HG03280 (cell line): Measurements from ENCODE around the gene PAXX.

Source experiments
- ATAC-seq: cut with Tn5 transposase; IDR thresholded peaks from one replicate; pipeline ENCODE4 v1.9.1; 2021; ENCODE audit warnings: mild to moderate bottlenecking, moderate library complexity; ENCODE audit not compliant: unreplicated experiment

PAXX gene

DNA sequence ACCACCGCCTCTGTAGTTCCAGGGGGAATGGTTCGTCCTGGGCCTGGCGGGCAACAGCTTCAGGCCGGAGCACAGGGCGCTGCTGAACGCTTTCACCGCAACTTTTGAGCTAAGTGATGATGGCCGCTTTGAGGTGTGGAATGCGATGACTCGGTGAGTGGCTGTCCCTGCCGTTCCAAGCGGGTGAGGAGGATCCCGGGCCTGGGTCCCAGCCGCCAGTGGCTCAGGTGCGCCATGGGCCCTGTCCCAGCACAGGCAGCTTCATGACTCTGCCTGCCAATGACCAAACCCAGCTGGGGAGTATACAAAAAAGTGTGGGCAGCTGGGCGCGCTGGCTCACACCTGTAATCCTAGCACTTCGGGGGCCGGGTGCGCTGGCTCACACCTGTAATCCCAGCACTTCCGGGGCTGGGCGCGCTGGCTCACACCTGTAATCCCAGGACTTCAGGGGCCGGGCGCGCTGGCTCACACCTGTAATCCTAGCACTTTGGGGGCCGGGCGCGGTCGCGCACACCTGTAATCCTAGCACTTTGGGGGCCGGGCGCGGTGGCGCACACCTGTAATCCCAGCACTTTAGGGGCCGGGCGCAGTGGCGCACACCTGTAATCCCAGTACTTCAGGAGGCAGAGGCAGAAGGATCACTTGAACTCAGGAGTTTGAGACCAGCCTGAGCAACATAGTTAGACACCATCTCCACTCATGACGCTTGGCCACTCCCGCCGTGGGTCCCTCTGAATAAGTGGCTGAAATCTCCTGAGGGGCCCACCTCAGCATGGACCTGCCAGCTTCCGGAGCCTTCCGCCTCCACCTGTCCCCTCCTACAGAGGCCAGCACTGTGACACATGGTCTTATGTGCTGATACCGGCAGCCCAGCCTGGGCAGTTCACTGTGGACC is 39.1 kb upstream of the PAXX start:
- ATAC-seq = no peak

- ATAC-seq = no peak
Measured at GRCh38 chr9:136953771-136954269, 38.4 kb upstream of the PAXX start.

DNA sequence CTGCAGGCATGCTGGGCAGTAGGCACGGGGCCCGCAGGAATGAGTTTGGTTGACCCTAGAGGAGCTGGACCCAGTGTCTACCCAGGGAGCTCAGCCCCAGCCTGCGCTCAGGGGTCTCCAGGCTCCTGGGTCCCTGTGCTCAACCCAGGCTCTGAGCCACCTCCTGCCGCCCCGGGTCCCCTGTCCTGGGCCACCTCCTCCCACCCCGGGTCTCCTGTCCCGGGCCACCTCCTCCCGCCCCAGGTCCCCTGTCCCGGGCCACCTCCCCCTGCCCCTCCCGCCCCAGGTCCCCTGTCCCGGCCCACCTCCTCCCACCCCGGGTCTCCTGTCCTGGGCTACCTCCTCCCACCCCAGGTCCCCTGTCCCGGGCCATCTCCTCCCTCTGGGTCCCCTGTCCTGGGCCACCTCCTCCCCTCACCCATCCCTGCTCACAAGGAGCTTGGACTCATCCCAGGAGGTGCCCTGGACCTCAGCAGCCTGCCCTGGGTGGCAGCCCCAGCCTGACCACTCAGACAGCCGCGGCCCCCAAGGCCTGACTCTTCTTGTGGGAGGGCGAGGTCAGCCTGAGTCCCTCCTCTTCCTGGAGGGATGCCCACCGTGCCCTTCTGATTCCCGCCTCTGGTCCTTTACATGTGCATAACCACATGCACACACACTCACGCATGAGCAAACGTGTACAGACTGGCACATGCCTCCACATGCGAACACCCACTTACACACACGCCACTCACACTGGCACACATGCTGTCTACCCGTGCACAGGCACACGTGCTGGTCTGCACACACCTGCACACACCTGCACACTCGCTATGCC is 37.7 kb upstream of the PAXX start:
- no peak for ATAC-seq

DNA sequence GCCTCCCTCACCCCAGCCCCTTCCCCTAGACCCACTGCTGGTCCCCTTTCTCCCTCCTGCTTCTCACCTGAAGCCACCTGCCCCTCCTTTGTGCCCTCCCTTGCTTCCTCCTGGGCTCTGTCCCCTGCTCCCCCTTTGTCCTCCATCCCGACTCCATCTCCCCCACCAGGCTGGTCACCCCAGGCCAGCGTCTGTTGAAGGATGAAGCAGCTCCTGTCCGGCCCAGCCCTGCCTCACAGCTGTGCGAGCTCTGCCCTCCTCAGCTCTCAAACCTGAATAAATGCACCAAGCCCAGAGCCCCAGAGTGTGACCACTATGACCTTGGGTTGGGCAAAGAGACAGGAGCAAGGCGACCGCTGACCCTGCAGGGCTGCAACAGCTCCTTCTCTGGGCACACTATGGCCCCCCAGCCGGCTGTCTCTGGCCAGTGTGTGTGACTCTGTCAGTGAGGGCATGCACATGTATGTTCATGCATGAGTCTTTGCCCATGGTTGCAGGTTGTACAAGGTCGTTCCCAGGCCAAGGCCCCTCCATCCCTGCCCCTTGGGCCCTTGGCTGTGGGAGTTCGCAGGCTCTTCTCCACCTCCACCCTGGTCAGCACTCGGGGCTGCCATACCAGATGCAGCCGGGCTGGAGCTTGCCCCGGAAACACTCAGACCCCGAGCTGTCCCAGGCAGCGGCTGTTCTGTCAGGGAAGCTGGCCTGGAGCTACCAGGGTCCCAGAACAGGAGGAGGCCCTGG is 36.9 kb upstream of the PAXX start:
- no peak for ATAC-seq

GRCh38 chr9:136955943-136956335 is 36.3 kb upstream of the PAXX start:
- ATAC-seq = no peak

GRCh38 chr9:136956604-136957003 is 35.6 kb upstream of the PAXX start:
- no peak for ATAC-seq

GRCh38 chr9:136957461-136957860 is 34.8 kb upstream of the PAXX start:
- no peak for ATAC-seq

DNA sequence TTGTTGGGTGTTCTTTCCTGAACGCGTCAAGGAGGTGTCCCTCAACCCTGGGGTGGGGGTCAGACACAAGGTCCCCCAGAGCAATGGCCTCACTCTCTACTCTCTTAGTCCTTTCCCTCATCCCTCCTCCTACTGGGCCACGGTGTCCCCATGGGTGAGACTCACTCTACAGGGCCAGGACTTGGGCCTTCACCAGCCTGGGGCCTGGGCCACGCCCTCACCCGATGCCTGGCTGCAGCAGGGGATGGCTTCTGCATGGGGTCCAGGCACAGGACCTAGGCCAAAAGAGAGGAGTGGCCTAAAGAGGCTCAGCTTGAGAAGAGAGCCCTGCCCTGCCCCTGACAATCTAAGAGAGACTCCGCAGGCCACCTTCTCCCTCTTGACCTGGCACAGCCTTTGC is 34.3 kb upstream of the PAXX start:
- no peak for ATAC-seq

GRCh38 chr9:136958473-136958872 is 33.7 kb upstream of the PAXX start:
- ATAC-seq = no peak

- ATAC-seq = no peak
Measured at GRCh38 chr9:136958898-136959850, 33.0 kb upstream of the PAXX start.

GRCh38 chr9:136960212-136960937 is 31.8 kb upstream of the PAXX start:
- ATAC-seq = no peak

GRCh38 chr9:136960938-136961275 is 31.3 kb upstream of the PAXX start:
- ATAC-seq = no peak

GRCh38 chr9:136961279-136962065 is 30.8 kb upstream of the PAXX start:
- ATAC-seq = no peak

DNA sequence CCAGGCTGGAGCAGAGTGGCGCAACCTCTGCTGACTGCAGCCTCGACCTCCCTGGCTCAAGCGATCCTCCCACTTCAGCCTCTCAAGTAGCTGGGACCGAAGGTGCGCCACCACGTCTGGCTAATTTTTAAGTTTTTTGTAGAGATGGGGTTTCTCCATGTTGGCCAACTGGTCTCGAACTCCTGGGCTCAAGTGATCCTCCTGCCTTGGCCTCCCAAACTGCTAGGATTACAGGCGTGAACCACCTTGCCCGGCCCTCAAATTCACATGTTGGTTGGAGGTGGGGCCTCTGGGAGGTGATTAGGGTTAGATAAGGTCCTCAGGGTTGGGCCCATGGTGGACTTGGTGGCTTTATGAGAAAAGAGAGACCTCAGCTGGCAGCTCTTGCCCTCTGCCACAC is 30.1 kb upstream of the PAXX start:
- no peak for ATAC-seq

DNA sequence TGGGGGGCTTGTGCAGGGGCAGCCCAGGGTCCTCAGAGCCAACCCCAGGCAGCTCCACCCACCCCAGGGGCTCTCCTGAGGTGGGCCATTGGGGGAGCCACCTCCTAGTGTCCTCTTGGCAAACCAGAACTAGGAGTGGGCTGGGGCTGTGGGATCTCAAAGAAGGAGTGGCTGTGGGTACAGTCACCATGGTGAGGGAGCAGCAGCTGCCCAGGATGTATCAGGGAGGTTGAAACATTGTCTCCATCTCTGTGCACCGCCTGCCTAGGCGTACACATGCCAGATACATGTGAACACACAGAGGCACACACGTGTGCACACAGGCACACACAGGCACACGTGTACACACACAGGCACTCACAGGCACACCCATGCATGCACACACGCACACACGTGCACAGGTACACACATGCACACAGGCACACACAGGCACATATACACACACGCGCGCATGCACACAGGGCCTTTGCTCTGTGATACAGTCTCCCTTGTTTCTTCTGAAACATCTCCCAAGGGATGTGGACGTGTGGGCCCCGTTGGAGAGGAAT is 29.4 kb upstream of the PAXX start:
- no peak for ATAC-seq

- no peak for ATAC-seq
Measured at GRCh38 chr9:136963341-136963740, 28.9 kb upstream of the PAXX start.

DNA sequence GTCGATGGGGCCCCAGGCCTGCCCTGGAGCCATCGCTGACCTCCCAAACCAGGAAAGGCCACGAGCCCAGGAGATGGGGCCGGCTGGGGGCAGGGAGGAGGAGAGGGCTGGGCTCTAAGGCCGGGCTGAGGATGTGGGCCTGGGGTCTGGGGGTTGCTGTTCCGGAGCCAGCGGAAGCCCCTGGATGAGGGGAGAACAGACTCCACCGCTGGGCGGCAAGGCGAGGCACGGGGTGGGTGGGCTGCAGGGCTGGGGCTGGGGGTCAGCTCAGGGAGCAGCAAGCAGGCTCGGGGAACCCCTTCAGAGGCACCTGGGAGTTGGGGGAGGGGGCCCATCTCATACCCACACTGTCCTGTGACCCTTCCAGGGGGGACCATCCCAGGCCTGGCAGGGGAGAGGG is 28.5 kb upstream of the PAXX start:
- ATAC-seq = no peak

- no peak for ATAC-seq
Measured at GRCh38 chr9:136964171-136964689, 28.0 kb upstream of the PAXX start.
